GF-D8 (cell line): ENCODE results near the gene C2CD4A.
"Not testable (repeated sequence)": the region's sequence is repeated elsewhere in the genome, so short reads cannot be mapped to it uniquely, and the experiment has no call there.

Experiments used
- DNase-seq: peaks from one replicate; lab custom pipeline; 2025; lab: John Stamatoyannopoulos, UW

C2CD4A gene

GRCh38 chr15:62066663-62067447 is at the start of gene C2CD4A:
C2CD4A (plus strand) TSS chr15:62066977; CDS start chr15:62067614, 637 bp downstream.
- DNase-seq = peak; percentile 55

GRCh38 chr15:62020576-62021160 is 46.1 kb upstream of the C2CD4A start:
- DNase-seq = no peak

GRCh38 chr15:62021991-62022600 is 44.7 kb upstream of the C2CD4A start:
- DNase-seq = no peak

GRCh38 chr15:62026487-62027262 is 40.1 kb upstream of the C2CD4A start:
- no peak for DNase-seq

- DNase-seq = no peak
Observed at GRCh38 chr15:62027263-62027565, 39.6 kb upstream of the C2CD4A start.

GRCh38 chr15:62027916-62028315 is 38.9 kb upstream of the C2CD4A start:
- DNase-seq = no peak

- no peak for DNase-seq
Observed at GRCh38 chr15:62035256-62035924, 31.4 kb upstream of the C2CD4A start.

GRCh38 chr15:62046078-62046743 is 20.6 kb upstream of the C2CD4A start:
- DNase-seq = no peak

- DNase-seq = no peak
Observed at GRCh38 chr15:62047282-62047827, 19.4 kb upstream of the C2CD4A start.

GRCh38 chr15:62048254-62048653 is 18.5 kb upstream of the C2CD4A start:
- DNase-seq = not testable (repeated sequence)

- no peak for DNase-seq
Observed at GRCh38 chr15:62050115-62050514, 16.7 kb upstream of the C2CD4A start.

- no peak for DNase-seq
Observed at GRCh38 chr15:62051166-62051565, 15.6 kb upstream of the C2CD4A start.

GRCh38 chr15:62052713-62053112 is 14.1 kb upstream of the C2CD4A start:
- DNase-seq = no peak

- DNase-seq = no peak
Observed at GRCh38 chr15:62053439-62054085, 13.2 kb upstream of the C2CD4A start.

- DNase-seq = no peak
Observed at GRCh38 chr15:62054979-62055378, 11.8 kb upstream of the C2CD4A start.

- no peak for DNase-seq
Observed at GRCh38 chr15:62057341-62057980, 9.3 kb upstream of the C2CD4A start.

- no peak for DNase-seq
Observed at GRCh38 chr15:62058327-62059028, 8.3 kb upstream of the C2CD4A start.

GRCh38 chr15:62059108-62059815 is 7.5 kb upstream of the C2CD4A start:
- DNase-seq = no peak

- DNase-seq = peak; percentile 47
Observed at GRCh38 chr15:62059816-62060112, 7.0 kb upstream of the C2CD4A start.
